Natural killer cell (primary cell): Measurements from ENCODE around the gene SCAMP4. TPM values are rescaled to one million over a fixed set of nuclear protein-coding genes. Genes with fewer than 3 reads are reported as not detected.

Experiments
- ATAC-seq, 3 donors: fragments of 150-1000 bp in 2 of 3; fragments of 200-7000 bp in 1 of 3; cut with Tn5 transposase; 1 replicate in 1 of 3; 2 replicates in 2 of 3; pipeline ENCODE4 v1.10.0; 2021; ENCODE audit warnings: mild to moderate bottlenecking in 2 of 3, moderate library complexity in 2 of 3
- DNase-seq, 2 donors: peaks; one replicate each; pipeline versions ENCODE4 v3.0.0 to v3.0.0-alpha.2; 2013 to 2021; ENCODE audit warnings: mixed read lengths in 1 of 2
- H3K27ac ChIP-seq: one replicate; pipeline ENCODE4 v1.5.1; 2013; ENCODE audit warnings: mild to moderate bottlenecking, low read length
- H3K27me3 ChIP-seq: one replicate; pipeline ENCODE4 v1.6.1; 2013; ENCODE audit warnings: low read length; ENCODE audit not compliant: control insufficient read depth, insufficient read depth
- H3K36me3 ChIP-seq: one replicate; pipeline ENCODE4 v1.6.1; 2013; ENCODE audit warnings: low read length; ENCODE audit not compliant: control insufficient read depth, insufficient read depth
- H3K4me1 ChIP-seq: one replicate; pipeline ENCODE4 v1.6.1; 2013; ENCODE audit warnings: low read length; ENCODE audit not compliant: control insufficient read depth, insufficient read depth
- H3K4me3 ChIP-seq: one replicate; pipeline ENCODE4 v1.5.1; 2013; ENCODE audit warnings: low read length
- H3K9me3 ChIP-seq: one replicate; pipeline ENCODE4 v1.6.1; 2013; ENCODE audit warnings: low read length; ENCODE audit not compliant: control insufficient read depth, insufficient read depth
- H3K27ac Mint-ChIP-seq, 2 donors: one replicate each; pipeline ENCODE4 v1.8.0; 2022; ENCODE audit warnings: mild to moderate bottlenecking in 2 of 2, mixed read lengths in 2 of 2, moderate library complexity in 1 of 2
- H3K27me3 Mint-ChIP-seq, 2 donors: one replicate each; pipeline ENCODE4 v1.8.0; 2022; ENCODE audit warnings: low read depth in 2 of 2, mixed read lengths in 2 of 2
- H3K36me3 Mint-ChIP-seq: one replicate; pipeline ENCODE4 v1.8.0; 2022; ENCODE audit warnings: mixed read lengths
- H3K4me1 Mint-ChIP-seq, 2 donors: one replicate each; pipeline ENCODE4 v1.8.0; 2022; ENCODE audit warnings: mixed read lengths in 2 of 2
- H3K4me3 Mint-ChIP-seq: one replicate; pipeline ENCODE4 v1.8.0; 2022; ENCODE audit warnings: mild to moderate bottlenecking, moderate library complexity, mixed read lengths
- H3K9me3 Mint-ChIP-seq, 2 donors: one replicate each; pipeline ENCODE4 v1.8.0; 2022; ENCODE audit warnings: mixed read lengths in 2 of 2
- CTCF ChIP-seq: fragments of 200-600 bp; IDR thresholded peaks from one replicate; pipeline ENCODE4 v1.8.0; 2022; ENCODE audit warnings: antibody characterized with exemption
- WGBS: methylation state at CpG from one replicate; pipeline ENCODE4 v1.1.7; 2013; ENCODE audit warnings: missing lambda C conversion rate; ENCODE audit not compliant: insufficient coverage; 5-methylcytosine and 5-hydroxymethylcytosine counted together
- intact Hi-C: fragments of 100-400 bp; cut with micrococcal nuclease; formaldehyde crosslinking; loops from one replicate; pipeline ENCODE4 v1.14.2; 2022
- total RNA-seq, 4 donors: library from RNA; stranded (reverse); fragments of 120-200 nt in 1 of 4; gene quantifications; one replicate each; pipeline versions ENCODE4 v1.2.3 to v1.2.4, GENCODE V29; 2013 to 2022

The SCAMP4 gene
- total RNA-seq, 3 donors from 2014 or later (not counting 1 experiment from before 2014, with no cell fraction given), result 43.1 to 53.7 (median 46.9) TPM

GRCh38 chr19:1889907-1890306 is 15.3 kb upstream of the SCAMP4 start:
- H3K9me3 Mint-ChIP-seq, result no peaks in the 10 kb centered on the region
- TF ChIP-seq CTCF, result no peak
- no CpG with 5 or more reads among the region's 1 CpG for WGBS
- H3K27ac Mint-ChIP-seq, result peak overlapping the region in 1 of 2 donors; percentile 38
- intact Hi-C loops, result no loop called here
- peaks cover 0 to 23% of the 10 kb centered on the region in 2 donors for H3K4me1 Mint-ChIP-seq
- no peaks in the 10 kb centered on the region for H3K27me3 ChIP-seq
- H3K4me1 ChIP-seq, result peaks cover 17% of the 10 kb centered on the region
- H3K27ac ChIP-seq, result no peak overlapping the region
- no peak overlapping the region for H3K4me3 ChIP-seq
- no peaks in the 10 kb centered on the region for H3K36me3 ChIP-seq
- no peaks in the 10 kb centered on the region for H3K36me3 Mint-ChIP-seq
- no peak for ATAC-seq
- H3K9me3 ChIP-seq, result no peaks in the 10 kb centered on the region
- no peak overlapping the region for H3K4me3 Mint-ChIP-seq
- no peaks in the 10 kb centered on the region for H3K27me3 Mint-ChIP-seq
- no peak for DNase-seq

GRCh38 chr19:1893791-1894190 is 11.4 kb upstream of the SCAMP4 start:
- H3K36me3 Mint-ChIP-seq, result no peaks in the 10 kb centered on the region
- WGBS, result 90% methylated on average over 14 of the region's 17 CpGs
- ATAC-seq (no peak), DNase-seq (no peak)
- H3K4me3 ChIP-seq, result no peak overlapping the region
- intact Hi-C loops, result no loop called here
- H3K4me1 Mint-ChIP-seq, result peaks cover 12 to 36% of the 10 kb centered on the region in 2 donors
- H3K4me1 ChIP-seq, result peaks cover 47% of the 10 kb centered on the region
- no peaks in the 10 kb centered on the region for H3K27me3 Mint-ChIP-seq
- no peak overlapping the region for H3K27ac ChIP-seq
- TF ChIP-seq CTCF, result no peak
- peak overlapping the region in 1 of 2 donors; percentile 76 for H3K27ac Mint-ChIP-seq
- H3K36me3 ChIP-seq, result no peaks in the 10 kb centered on the region
- no peak overlapping the region for H3K4me3 Mint-ChIP-seq
- no peaks in the 10 kb centered on the region for H3K9me3 Mint-ChIP-seq
- no peaks in the 10 kb centered on the region for H3K9me3 ChIP-seq
- no peaks in the 10 kb centered on the region for H3K27me3 ChIP-seq

GRCh38 chr19:1896508-1896907 is 8.7 kb upstream of the SCAMP4 start:
- Mint-ChIP-seq H3K9me3 (no peaks in the 10 kb centered on the region), H3K27me3 (no peaks in the 10 kb centered on the region), H3K4me3 (peak overlapping the region; percentile 89), H3K4me1 (peaks cover 12 to 30% of the 10 kb centered on the region in 2 donors), H3K27ac (peak overlapping the region; percentile 93 to 98), H3K36me3 (no peaks in the 10 kb centered on the region)
- Histone ChIP-seq H3K4me1 (peaks cover 49% of the 10 kb centered on the region), H3K27me3 (no peaks in the 10 kb centered on the region), H3K4me3 (no peak overlapping the region), H3K27ac (peak overlapping the region; percentile 83), H3K36me3 (no peaks in the 10 kb centered on the region), H3K9me3 (no peaks in the 10 kb centered on the region)
- DNase-seq (peak in 1 of 2 donors; percentile 31), ATAC-seq (no peak)
- 41% methylated on average over 12 of the region's 13 CpGs for WGBS
- TF ChIP-seq CTCF, result no peak
- intact Hi-C loops, result loop anchor here (5.0 kb wide), 2 partner anchors 34 to 191 kb away; partner anchors contain the start of gene KLF16

- Histone ChIP-seq H3K36me3 (no peaks in the 10 kb centered on the region), H3K9me3 (no peaks in the 10 kb centered on the region), H3K27ac (peak overlapping the region; percentile 63), H3K4me3 (no peak overlapping the region), H3K27me3 (no peaks in the 10 kb centered on the region), H3K4me1 (peaks cover 49% of the 10 kb centered on the region)
- peak overlapping the region in 1 of 2 donors; percentile 35 for H3K27ac Mint-ChIP-seq
- no peaks in the 10 kb centered on the region for H3K36me3 Mint-ChIP-seq
- TF ChIP-seq CTCF, result no peak
- WGBS, result 95% methylated on average over 16 of the region's 16 CpGs
- H3K9me3 Mint-ChIP-seq, result no peaks in the 10 kb centered on the region
- peaks cover 11 to 24% of the 10 kb centered on the region in 2 donors for H3K4me1 Mint-ChIP-seq
- ATAC-seq (no peak), DNase-seq (no peak)
- H3K4me3 Mint-ChIP-seq, result no peak overlapping the region
- H3K27me3 Mint-ChIP-seq, result no peaks in the 10 kb centered on the region
- intact Hi-C loops, result no loop called here
These were observed 3.2 kb upstream of the SCAMP4 start for GRCh38 chr19:1901940-1902404.
